Measurements from ENCODE around the gene USP31.

Gene USP31, protein sequence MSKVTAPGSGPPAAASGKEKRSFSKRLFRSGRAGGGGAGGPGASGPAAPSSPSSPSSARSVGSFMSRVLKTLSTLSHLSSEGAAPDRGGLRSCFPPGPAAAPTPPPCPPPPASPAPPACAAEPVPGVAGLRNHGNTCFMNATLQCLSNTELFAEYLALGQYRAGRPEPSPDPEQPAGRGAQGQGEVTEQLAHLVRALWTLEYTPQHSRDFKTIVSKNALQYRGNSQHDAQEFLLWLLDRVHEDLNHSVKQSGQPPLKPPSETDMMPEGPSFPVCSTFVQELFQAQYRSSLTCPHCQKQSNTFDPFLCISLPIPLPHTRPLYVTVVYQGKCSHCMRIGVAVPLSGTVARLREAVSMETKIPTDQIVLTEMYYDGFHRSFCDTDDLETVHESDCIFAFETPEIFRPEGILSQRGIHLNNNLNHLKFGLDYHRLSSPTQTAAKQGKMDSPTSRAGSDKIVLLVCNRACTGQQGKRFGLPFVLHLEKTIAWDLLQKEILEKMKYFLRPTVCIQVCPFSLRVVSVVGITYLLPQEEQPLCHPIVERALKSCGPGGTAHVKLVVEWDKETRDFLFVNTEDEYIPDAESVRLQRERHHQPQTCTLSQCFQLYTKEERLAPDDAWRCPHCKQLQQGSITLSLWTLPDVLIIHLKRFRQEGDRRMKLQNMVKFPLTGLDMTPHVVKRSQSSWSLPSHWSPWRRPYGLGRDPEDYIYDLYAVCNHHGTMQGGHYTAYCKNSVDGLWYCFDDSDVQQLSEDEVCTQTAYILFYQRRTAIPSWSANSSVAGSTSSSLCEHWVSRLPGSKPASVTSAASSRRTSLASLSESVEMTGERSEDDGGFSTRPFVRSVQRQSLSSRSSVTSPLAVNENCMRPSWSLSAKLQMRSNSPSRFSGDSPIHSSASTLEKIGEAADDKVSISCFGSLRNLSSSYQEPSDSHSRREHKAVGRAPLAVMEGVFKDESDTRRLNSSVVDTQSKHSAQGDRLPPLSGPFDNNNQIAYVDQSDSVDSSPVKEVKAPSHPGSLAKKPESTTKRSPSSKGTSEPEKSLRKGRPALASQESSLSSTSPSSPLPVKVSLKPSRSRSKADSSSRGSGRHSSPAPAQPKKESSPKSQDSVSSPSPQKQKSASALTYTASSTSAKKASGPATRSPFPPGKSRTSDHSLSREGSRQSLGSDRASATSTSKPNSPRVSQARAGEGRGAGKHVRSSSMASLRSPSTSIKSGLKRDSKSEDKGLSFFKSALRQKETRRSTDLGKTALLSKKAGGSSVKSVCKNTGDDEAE (N-terminal part only)

DNA sequence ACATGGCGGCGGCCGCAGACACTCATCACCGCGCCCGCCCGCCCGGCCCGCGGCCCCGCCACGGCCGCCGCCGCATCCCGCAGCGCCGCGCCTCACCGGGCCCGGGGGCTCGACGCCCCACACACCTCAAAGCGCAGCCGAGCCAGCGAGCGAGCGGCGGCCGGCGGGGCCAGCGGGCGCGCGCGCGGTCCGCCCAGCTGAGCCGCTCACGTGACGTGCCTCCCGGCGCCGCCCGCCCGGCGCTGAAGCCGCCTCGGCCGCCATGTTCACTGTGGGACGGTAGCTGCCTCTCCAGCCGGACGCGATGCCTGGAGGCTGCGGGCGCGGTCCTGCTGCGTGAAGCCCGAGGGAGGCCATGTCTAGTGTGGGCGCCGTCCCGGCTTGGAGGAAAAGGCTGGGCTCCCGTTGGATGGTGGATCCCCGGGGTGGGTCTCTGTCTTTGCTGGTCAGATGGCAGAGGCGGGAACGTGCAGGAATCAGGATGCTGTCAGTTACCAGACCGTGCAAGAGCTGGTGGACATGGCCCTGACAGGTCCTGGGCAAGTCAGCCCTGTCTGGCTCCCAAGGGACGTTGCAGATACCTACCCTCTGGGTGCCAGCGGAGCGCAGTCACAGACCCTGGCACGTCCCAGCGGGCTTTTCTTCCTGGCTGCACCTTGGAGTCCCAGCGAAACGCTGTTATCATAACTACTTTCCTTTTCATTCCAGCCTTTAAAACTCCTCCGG is at the start of gene USP31:
Gene USP31, minus strand, starts transcription at position 186 of the 726 bp plus-strand sequence. Its CDS starts 182 bp downstream, at position 4.
- DNase-seq (peak; percentile 88), ATAC-seq (peak; percentile 97)
- peaks cover 29% of the 10 kb centered on the region for H3K4me1 Mint-ChIP-seq
- peak within 1 kb of the TSS; percentile 89 for H3K4me3 Mint-ChIP-seq
- H3K27me3 Mint-ChIP-seq = peaks cover 7% of the 10 kb centered on the region
- peak within 1 kb of the TSS; percentile 86 for H3K27ac Mint-ChIP-seq
- H3K36me3 Mint-ChIP-seq (ENCODE audit: low read depth) = peaks cover 4% of the 10 kb centered on the region
- H3K9me3 Mint-ChIP-seq = no peaks in the 10 kb centered on the region

DNA sequence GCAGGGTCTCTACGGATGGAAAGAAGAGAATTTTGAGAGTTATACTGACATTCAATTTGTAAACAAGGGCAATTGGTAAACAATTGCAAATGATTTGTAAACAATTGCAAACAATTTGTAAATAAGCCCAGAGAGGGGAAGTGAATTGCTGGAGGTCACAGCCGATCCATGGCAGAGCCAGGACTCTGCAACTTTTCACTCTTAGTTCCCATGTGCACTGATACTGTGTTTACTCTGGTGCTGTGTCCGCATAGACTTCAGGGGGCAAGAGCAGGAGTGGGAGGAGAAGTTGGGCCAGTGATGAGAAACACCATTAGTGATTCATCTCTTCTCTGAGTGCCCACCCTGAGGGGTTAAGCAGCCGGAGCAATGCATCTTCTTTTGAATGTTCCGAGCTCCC is 47.3 kb upstream of the USP31 start:
- peaks cover 28% of the 10 kb centered on the region for H3K27me3 Mint-ChIP-seq
- H3K36me3 Mint-ChIP-seq (ENCODE audit: low read depth) = no peaks in the 10 kb centered on the region
- DNase-seq (no peak), ATAC-seq (no peak)
- H3K9me3 Mint-ChIP-seq = no peaks in the 10 kb centered on the region
- no peaks in the 10 kb centered on the region for H3K4me1 Mint-ChIP-seq
- H3K27ac Mint-ChIP-seq = no peak overlapping the region
- no peak overlapping the region for H3K4me3 Mint-ChIP-seq

DNA sequence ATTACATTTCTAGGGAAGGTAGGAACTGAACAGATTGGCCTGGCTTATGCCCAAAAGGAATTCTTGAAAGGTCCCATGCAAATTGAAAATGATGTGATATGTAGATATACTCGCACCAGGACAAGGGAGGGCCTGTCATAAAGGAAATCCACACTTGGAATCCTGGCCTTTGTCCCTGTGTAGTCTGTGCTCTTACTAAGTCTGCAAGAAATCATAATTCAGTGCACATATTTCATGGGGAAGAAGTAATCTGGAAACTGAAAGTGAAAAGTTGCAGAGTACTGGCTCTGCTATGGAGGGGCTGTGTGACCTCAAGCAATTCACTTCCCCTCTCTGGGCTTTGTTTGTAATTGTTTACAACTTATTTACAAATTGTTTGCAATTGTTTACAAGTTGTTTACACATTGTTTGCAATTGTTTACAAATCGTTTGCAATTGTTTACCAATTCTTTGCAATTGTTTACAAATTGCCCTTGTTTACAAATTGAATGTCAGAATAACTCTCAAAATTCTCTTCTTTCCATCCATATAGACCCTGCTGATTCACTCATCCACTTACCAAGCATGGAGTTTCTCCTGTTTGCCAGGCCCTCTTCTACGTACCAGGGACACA is 46.2 kb upstream of the USP31 start:
- no peaks in the 10 kb centered on the region for H3K9me3 Mint-ChIP-seq
- H3K4me3 Mint-ChIP-seq = no peak overlapping the region
- H3K27ac Mint-ChIP-seq = no peak overlapping the region
- H3K36me3 Mint-ChIP-seq (ENCODE audit: low read depth) = no peaks in the 10 kb centered on the region
- ATAC-seq = no peak
- H3K27me3 Mint-ChIP-seq = peaks cover 22% of the 10 kb centered on the region
- no peaks in the 10 kb centered on the region for H3K4me1 Mint-ChIP-seq
- DNase-seq = no peak

GRCh38 chr16:23194497-23195221 is 45.4 kb upstream of the USP31 start:
- Mint-ChIP-seq H3K27me3 (peaks cover 19% of the 10 kb centered on the region), H3K36me3 (ENCODE audit: low read depth) (no peaks in the 10 kb centered on the region), H3K27ac (no peak overlapping the region), H3K9me3 (no peaks in the 10 kb centered on the region), H3K4me3 (no peak overlapping the region), H3K4me1 (no peaks in the 10 kb centered on the region)
- ATAC-seq (no peak), DNase-seq (no peak)

DNA sequence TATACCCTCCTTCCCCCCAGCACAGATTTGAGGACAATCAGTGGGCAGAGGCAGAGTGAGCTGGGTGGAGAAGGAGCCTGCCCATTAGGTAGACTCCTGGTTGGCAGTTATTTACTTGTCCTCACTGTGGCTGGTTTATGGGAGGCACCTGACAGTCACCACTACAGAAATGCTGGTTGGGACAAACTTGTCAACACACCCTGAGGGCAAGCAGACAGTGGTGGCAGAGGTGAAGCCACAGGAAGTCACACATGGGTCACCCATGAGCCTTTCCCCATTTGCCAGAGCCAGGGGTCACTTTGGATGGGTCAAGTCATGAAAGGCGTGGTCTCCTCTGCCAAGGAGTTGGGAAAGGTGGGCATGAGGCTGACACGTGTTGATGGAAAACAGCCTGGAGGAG is 39.7 kb upstream of the USP31 start:
- H3K4me1 Mint-ChIP-seq = no peaks in the 10 kb centered on the region
- H3K27me3 Mint-ChIP-seq = peaks cover 32% of the 10 kb centered on the region
- H3K9me3 Mint-ChIP-seq = no peaks in the 10 kb centered on the region
- no peaks in the 10 kb centered on the region for H3K36me3 Mint-ChIP-seq (ENCODE audit: low read depth)
- no peak for ATAC-seq
- DNase-seq = no peak
- no peak overlapping the region for H3K4me3 Mint-ChIP-seq
- H3K27ac Mint-ChIP-seq = no peak overlapping the region

GRCh38 chr16:23187341-23187740 is 38.1 kb upstream of the USP31 start:
- Mint-ChIP-seq H3K36me3 (ENCODE audit: low read depth) (no peaks in the 10 kb centered on the region), H3K4me3 (no peak overlapping the region), H3K27me3 (peaks cover 38% of the 10 kb centered on the region), H3K9me3 (no peaks in the 10 kb centered on the region), H3K27ac (no peak overlapping the region), H3K4me1 (no peaks in the 10 kb centered on the region)
- no peak for ATAC-seq
- DNase-seq = no peak

GRCh38 chr16:23186171-23186570 is 36.9 kb upstream of the USP31 start:
- H3K36me3 Mint-ChIP-seq (ENCODE audit: low read depth) = no peaks in the 10 kb centered on the region
- H3K9me3 Mint-ChIP-seq = no peaks in the 10 kb centered on the region
- DNase-seq = no peak
- no peak overlapping the region for H3K27ac Mint-ChIP-seq
- no peak overlapping the region for H3K4me3 Mint-ChIP-seq
- ATAC-seq = no peak
- peaks cover 47% of the 10 kb centered on the region for H3K27me3 Mint-ChIP-seq
- peaks cover 8% of the 10 kb centered on the region for H3K4me1 Mint-ChIP-seq

GRCh38 chr16:23185656-23186055 is 36.4 kb upstream of the USP31 start:
- Mint-ChIP-seq H3K4me1 (peaks cover 8% of the 10 kb centered on the region), H3K4me3 (no peak overlapping the region), H3K9me3 (no peaks in the 10 kb centered on the region), H3K27ac (no peak overlapping the region), H3K36me3 (ENCODE audit: low read depth) (no peaks in the 10 kb centered on the region), H3K27me3 (peaks cover 48% of the 10 kb centered on the region)
- DNase-seq (no peak), ATAC-seq (no peak)

- Mint-ChIP-seq H3K36me3 (ENCODE audit: low read depth) (no peaks in the 10 kb centered on the region), H3K27ac (no peak overlapping the region), H3K4me3 (no peak overlapping the region), H3K27me3 (peaks cover 60% of the 10 kb centered on the region), H3K4me1 (peaks cover 8% of the 10 kb centered on the region), H3K9me3 (no peaks in the 10 kb centered on the region)
- ATAC-seq (no peak), DNase-seq (no peak)
Measured at GRCh38 chr16:23183543-23183862, 34.3 kb upstream of the USP31 start.

- ATAC-seq = peak; percentile 4
- Mint-ChIP-seq H3K4me1 (peaks cover 8% of the 10 kb centered on the region), H3K27me3 (peaks cover 62% of the 10 kb centered on the region), H3K4me3 (peak within 1 kb of the TSS; percentile 42), H3K36me3 (ENCODE audit: low read depth) (no peaks in the 10 kb centered on the region), H3K9me3 (no peaks in the 10 kb centered on the region), H3K27ac (no peak within 1 kb of the TSS)
- peak; percentile 3 for DNase-seq
Measured at GRCh38 chr16:23182679-23183542, 33.7 kb upstream of the USP31 start, which contains the start of gene SCNN1G. SCNN1G (plus strand) TSS chr16:23182745; CDS start chr16:23186272, 3,527 bp downstream.

GRCh38 chr16:23182206-23182678 is 33.0 kb upstream of the USP31 start:
- ATAC-seq = peak; percentile 94
- Mint-ChIP-seq H3K27me3 (peaks cover 58% of the 10 kb centered on the region), H3K4me1 (peaks cover 8% of the 10 kb centered on the region), H3K9me3 (no peaks in the 10 kb centered on the region), H3K27ac (no peak overlapping the region), H3K36me3 (ENCODE audit: low read depth) (no peaks in the 10 kb centered on the region), H3K4me3 (peak overlapping the region; percentile 42)
- peak; percentile 81 for DNase-seq

DNA sequence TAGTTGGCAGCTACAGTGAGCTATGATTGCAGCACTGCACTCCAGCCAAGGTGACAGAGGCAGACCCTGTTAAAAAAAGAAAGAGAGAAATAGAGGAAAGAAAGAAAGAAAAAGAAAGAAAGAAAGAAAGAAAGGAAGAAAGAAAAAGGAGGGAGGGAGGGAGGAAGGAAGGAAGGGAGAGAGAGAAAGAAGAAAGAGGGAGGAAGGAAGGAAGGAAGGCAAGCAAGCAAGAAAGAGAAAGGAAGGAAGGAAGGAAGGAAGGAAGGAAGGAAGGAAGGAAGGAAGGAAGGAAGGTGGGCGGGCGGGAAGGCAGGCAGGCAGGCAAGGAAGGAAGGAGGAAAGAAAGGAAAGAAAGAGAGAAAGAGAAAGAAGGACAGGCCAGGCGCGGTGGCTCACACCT is 32.3 kb upstream of the USP31 start:
- no peak overlapping the region for H3K27ac Mint-ChIP-seq
- DNase-seq = no peak
- H3K4me1 Mint-ChIP-seq = peaks cover 8% of the 10 kb centered on the region
- H3K36me3 Mint-ChIP-seq (ENCODE audit: low read depth) = no peaks in the 10 kb centered on the region
- no peaks in the 10 kb centered on the region for H3K9me3 Mint-ChIP-seq
- no peak for ATAC-seq
- H3K4me3 Mint-ChIP-seq = no peak overlapping the region
- peaks cover 60% of the 10 kb centered on the region for H3K27me3 Mint-ChIP-seq

Data from activated naive CD8-positive, alpha-beta T cell treated with anti-CD3 and anti-CD28 coated beads, Interleukin-2, amount 50 U/mL, for 24 hours (primary cell).